GM18520 (cell line): ENCODE results near the gene PAX5.

Source experiments
- ATAC-seq: cut with Tn5 transposase; IDR thresholded peaks from one replicate; pipeline ENCODE4 v1.9.1; 2021; ENCODE audit not compliant: unreplicated experiment

Gene PAX5

DNA sequence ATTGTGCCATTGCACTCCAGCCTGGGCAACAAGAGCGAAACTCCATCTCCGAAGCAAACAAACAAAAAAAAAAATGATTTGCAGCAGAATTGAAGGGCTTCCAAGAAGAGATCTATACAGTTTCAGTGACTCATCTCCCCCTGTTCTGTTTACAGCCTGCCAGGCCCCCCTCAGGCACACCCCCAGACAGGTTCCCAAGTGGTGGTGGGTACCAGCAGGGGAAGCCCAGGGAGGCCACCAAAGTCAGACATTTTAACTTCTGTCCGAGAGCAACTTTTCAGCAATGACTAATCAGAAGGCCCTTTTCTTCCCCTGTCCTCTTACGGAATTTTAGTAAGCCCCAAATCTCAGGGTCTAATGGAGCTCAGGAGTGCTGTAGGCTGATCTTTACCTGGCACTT lies 98.7 kb downstream of the PAX5 start:
- peak; percentile 15 for ATAC-seq

- no peak for ATAC-seq
Observed at GRCh38 chr9:36934478-36935065, 99.5 kb downstream of the PAX5 start.

GRCh38 chr9:36933676-36934215 lies 100.3 kb downstream of the PAX5 start:
- no peak for ATAC-seq

- ATAC-seq, result no peak
Observed at GRCh38 chr9:36932198-36932597, 101.9 kb downstream of the PAX5 start.

GRCh38 chr9:36930941-36931340 lies 103.1 kb downstream of the PAX5 start:
- ATAC-seq, result no peak

DNA sequence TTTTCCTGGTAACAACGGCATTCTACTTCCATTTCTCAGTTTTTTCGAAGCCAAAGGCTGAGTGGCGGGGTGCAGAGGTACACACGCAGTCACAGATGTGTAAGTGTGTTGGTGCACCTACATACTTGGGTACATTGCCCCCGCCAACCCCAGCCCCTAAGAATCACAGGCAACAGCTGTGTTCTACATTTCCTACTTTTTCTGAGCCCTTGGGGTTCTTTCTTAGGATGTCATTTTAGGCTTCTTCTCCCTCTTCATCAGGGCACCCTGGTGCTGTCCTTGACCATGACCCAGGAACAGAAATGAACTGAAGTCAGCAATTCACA lies 104.8 kb downstream of the PAX5 start:
- no peak for ATAC-seq

GRCh38 chr9:36928670-36929349 lies 105.3 kb downstream of the PAX5 start:
- ATAC-seq, result peak; percentile 64

DNA sequence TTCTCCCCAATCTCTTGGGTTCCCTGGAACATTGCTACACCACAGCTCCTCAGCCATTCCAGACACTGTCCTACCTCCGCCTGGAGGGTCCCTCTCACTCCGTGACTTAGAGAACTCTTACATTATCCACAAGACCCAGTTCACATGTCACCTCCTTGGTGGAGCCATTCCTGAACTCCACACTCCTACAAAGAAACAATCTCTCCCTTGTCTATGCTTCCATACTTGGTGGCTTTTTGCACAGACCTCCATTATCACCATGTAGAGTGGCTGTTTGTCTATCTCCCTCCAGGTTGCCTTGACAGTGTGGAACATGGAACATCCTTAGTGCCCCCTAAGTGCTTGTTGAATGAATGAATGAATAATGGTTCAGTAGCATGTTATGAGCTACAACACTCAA lies 105.9 kb downstream of the PAX5 start:
- no peak for ATAC-seq

DNA sequence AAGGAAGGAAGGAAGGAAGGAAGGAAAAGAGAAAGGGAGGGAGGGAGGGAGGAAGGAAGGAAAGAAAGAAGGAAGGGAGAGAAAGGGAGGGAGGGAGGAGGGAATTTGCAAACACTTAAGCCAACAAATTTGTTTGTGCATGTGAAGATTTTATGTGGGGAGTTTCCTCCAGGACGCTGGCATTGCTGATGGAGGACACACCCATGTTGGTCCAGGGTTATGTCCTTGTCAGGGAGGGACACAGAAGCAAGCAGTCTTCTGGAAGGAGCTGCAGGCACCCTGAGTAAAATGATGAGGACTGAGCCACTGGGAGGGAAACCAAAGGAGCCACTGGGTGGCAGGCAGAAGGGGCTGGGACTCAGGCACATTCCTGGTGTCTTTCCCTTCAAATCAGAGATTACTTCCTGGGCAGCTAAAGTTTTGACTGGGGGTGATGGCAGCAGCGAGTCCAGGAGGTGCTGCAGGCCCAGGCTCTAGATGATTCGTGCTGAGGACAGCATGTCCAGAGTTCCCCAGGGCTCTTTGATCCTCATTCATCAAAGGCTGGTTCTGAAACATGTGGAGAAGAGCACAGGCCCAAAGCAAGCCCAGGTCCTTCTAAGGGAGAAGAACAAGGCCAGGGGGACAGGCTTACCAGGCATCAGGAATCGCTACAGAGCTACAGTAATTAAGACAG lies 109.2 kb downstream of the PAX5 start:
- ATAC-seq, result no peak

DNA sequence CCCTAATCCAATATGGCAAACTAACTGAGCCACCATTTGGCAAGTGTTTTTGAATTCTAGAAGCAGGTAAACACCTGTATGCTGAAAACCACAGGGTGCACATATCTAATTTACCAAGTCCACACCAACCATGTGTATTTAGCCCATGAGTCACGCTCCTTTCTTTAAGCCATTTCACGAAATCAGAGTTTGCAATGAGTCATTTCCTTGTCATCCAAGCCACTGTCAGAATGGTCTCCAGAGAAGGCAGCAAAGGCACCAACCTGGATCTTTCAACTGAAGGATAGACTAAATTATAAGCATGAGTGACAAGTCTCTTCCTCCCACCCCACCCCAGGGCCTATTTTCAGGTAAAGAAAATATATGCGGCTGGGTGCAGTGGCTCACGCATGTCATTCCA lies 110.0 kb downstream of the PAX5 start:
- no peak for ATAC-seq

DNA sequence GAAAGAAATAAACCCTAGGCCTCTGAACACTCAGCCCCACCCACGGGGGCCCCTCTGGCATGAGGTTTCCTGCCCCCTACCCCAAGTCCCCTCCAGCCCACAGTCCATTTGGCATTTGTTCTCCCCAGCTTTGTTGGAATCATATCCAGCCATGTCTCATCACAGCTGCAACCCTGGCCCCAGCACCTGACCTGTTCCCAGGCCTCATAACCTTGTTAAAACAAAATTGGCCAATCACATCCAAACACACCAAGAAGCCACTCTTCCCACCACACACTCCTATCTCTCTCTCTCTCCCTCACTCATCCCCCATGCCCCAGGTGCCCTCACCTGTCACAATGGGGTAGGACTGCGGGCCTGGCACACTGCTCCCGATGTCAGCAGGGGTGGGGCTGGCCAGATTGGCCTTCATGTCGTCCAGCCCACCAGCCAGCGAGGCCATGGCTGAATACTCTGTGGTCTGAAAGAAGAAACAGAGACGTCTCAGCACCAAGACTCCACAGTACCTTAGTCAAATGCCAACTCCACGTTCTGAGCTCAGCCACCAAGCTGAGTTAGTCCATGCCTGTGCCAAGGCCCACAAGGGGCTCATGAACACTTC lies 110.9 kb downstream of the PAX5 start:
- no peak for ATAC-seq

DNA sequence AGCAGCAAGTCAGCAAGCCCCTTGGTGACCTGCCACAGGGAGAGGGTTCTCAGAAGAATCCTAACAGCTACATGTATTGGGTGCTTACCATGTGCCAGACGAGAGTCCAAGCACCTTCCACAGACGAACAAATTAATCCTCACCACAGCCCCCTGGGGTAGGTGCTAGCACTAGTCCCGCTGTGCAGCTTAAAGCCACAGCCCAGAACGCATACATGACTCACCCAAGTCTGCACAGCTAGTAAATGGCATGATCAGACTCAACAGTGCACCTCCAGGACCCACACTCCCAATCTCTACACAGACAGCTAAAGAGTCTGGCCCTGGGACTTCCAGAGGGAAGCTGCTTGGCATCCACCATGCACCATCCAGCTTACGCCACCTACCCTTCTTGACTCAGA lies 111.5 kb downstream of the PAX5 start:
- no peak for ATAC-seq

- no peak for ATAC-seq
Observed at GRCh38 chr9:36914212-36914577, 119.9 kb downstream of the PAX5 start.

- ATAC-seq, result no peak
Observed at GRCh38 chr9:36913393-36914211, 120.5 kb downstream of the PAX5 start.

DNA sequence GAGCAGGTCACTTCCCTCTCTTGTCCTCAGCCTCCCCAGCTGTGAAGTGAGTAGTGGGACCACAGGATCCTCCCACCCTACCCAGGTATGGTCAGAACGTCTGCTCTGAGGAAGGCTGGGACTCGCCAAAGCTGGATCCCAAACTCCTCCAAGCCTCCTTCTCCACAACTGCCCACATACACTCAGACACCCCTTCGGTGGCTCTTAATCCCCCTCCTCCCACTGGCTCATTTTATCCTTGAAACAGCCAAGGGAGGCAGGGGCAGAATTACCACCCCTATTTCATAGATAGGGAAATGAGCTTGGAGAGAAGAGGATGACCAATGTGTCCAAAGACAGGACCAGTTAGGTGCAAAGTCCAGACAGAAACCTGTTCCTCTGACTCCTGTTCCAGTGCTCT lies 121.4 kb downstream of the PAX5 start:
- no peak for ATAC-seq

DNA sequence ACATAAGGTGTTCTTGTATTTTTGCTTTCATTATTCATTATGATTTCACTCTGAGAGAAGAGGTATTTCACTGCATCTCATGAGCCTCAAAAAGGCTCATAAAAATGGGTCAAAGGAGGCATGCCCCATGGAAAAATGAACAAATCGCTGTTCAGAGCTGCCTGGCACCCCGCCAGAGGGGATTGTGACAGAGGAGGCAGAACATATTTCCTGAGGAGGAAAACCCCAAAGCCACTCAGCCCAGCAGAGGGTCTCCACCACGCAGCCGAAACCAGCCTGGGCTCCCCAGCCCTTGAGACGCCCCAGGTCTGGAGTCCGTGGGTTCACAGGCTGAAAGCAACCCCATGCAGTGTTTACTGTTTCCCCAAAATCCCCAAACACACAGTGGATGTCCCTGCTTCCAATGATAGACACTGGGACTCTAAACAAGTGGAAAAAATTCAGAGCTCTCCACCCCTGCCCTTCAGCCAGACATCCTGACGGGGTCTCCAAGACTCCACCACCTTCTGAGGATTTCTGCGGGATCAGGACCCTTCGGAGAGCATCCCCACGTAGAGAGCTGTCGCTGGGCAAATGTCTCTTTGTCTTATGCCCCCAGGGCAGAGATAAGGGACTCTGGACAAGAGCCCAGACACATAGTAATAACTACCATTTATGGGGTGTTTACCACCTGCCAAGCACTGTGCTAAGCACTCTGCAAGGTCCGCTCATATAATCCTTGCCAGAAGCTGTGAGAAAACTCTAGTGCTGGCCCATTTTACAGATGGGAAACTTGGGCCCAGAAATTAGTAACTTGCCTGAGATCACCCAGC lies 122.3 kb downstream of the PAX5 start:
- ATAC-seq, result no peak

DNA sequence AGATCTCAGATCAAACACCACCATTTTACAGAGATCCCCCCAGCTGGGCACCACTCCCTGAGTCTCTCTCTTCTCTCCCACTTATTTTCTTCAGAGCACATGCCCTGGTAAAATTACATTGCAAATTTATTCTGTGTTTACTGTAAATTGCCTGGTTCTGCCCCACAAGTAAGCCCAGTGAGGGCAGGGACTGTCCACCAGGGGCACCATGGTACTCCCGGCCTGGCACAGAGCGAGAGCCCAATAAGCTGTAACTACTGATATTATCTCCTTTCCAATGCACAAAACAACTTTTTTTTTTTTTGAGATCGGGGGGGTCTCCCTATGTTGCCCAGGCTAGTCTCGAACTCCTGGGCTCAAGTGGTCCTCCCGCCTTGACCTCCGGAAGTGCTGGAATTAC lies 123.0 kb downstream of the PAX5 start:
- ATAC-seq, result no peak

GRCh38 chr9:36906492-36906891 lies 127.6 kb downstream of the PAX5 start:
- no peak for ATAC-seq

- no peak for ATAC-seq
Observed at GRCh38 chr9:36905101-36906066, 128.7 kb downstream of the PAX5 start.
